Measurements from ENCODE around the gene NCAPG2. TPM values are rescaled to one million over a fixed set of nuclear protein-coding genes. Genes with fewer than 3 reads are reported as not detected.

NCAPG2 gene
- total and polyA plus RNA-seq, 2 of the 13 experiments (the other 11 are each of a cell fraction or from before 2014, with no cell fraction given), result 15.1 to 30.7 TPM

DNA sequence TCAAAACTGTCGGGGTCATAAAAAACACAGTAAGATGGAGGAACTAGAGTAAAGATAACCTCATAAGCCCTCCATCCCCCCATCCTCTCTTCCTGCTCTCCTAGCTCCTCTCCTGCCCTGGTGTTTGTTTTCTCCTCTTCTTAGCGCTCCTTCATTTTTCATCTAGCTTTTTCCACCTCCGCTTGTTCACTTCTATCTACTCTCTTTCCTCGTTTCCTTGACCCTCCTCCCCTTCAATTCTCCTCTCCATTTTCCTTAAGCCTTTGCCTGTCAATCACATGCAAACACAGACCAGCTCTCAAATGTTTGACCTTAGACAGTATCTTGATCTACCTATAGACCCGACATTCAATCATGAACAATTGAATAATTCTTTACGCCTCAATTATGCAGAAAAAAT lies 10.0 kb downstream of the NCAPG2 start (continued):
- TF ChIP-seq ZNF296 (CRISPR knock-in tag; conservative IDR thresholded peaks at IDR 0.05) (no peak), ZNF138 (CRISPR knock-in tag; IDR thresholded peaks at IDR 0.05; ENCODE audit: low read depth) (no peak), ZC3H4 (CRISPR knock-in tag; IDR thresholded peaks at IDR 0.05; ENCODE audit: borderline replicate concordance) (no peak)

DNA sequence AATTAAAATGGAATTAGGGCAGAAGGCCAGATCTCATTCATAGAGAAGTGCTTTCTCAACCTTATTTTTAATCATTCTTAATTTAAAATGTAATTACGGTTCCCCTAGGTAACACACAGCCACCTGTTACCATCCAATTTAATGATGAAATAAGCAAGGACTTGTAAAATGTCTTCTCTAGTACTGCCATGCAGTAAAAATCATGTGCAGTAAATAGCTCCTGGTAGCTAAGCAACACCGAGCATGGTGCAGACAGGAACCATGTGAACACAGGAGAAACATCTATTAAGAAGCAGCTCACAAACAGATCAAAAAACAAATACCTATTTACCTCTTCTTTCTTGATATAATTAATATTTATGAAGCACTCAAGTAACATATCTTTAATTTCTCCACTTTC lies 15.1 kb downstream of the NCAPG2 start:
- no peak overlapping the region for H3K27ac ChIP-seq (ENCODE audit: extremely low read length, insufficient read depth, low read length)
- CTCF ChIA-PET (ENCODE audit: low intra/inter-chr PET ratio, low total read pairs), result no interaction called here

More for the DNA sequence above, 15.1 kb downstream of the NCAPG2 start:
- POLR2A ChIA-PET, result no interaction called here
- intact Hi-C loops (cut with micrococcal nuclease; ENCODE audit: unreplicated experiment), result no loop called here
- H3K4me2 ChIP-seq (ENCODE audit: low read depth, low read length), result no peak overlapping the region
- FAIRE-seq (no peak), DNase-seq (ENCODE audit: low spot score) (no peak), ATAC-seq (no peak)
- H3K9ac ChIP-seq (ENCODE audit: insufficient read depth, low read depth, low read length), result no peak overlapping the region
- BruUV-seq (replicated peaks), result no TSS peak
- peaks cover 4% of the 10 kb centered on the region for H3K79me2 ChIP-seq (ENCODE audit: insufficient read depth, low read length)
- H3K27me3 ChIP-seq (ENCODE audit: control insufficient read depth in 1 of 2, insufficient read depth in 2 of 2, low read length in 2 of 2), result no peaks in the 10 kb centered on the region
- no peak overlapping the region for H3K4me3 ChIP-seq (replicated peaks in 1 of 3; ENCODE audit: insufficient read depth in 1 of 3, low read depth in 2 of 3, low read length in 3 of 3)
- no peak overlapping the region for H2AFZ ChIP-seq (ENCODE audit: low read length)
- H4K20me1 ChIP-seq (ENCODE audit: insufficient read depth, low read length), result no peaks in the 10 kb centered on the region
- H3K36me3 ChIP-seq (replicated peaks in 1 of 2; ENCODE audit: control insufficient read depth in 1 of 2, insufficient read depth in 2 of 2, low read length in 2 of 2), result peaks cover 13 to 59% of the 10 kb centered on the region in 2 experiments
- WGBS (ENCODE audit: low lambda C conversion rate), result 92% methylated on average over 2 of the region's 2 CpGs
- H3K4me1 ChIP-seq (ENCODE audit: insufficient read depth, low read length), result no peaks in the 10 kb centered on the region
- no peaks in the 10 kb centered on the region for H3K9me3 ChIP-seq (ENCODE audit: low read length)
- in situ Hi-C loops (cut with HindIII; ENCODE audit: extremely low pct_ligation_motif_present, low pct_unique_long_range_greater_than_20kb), result no loop called here
- TF ChIP-seq CREM (IDR thresholded peaks at IDR 0.05) (no peak), CREM (CRISPR knock-in tag; IDR thresholded peaks at IDR 0.05) (no peak), JUNB (CRISPR knock-in tag; IDR thresholded peaks at IDR 0.05; ENCODE audit: borderline replicate concordance) (no peak), ZNF83 (CRISPR knock-in tag; IDR thresholded peaks at IDR 0.05; ENCODE audit: borderline replicate concordance) (no peak), ZFP62 (CRISPR knock-in tag; IDR thresholded peaks at IDR 0.05) (no peak), ZNF543 (CRISPR knock-in tag; IDR thresholded peaks at IDR 0.05) (no peak), ZBTB8A (CRISPR knock-in tag; IDR thresholded peaks at IDR 0.05; ENCODE audit: borderline replicate concordance, low read depth) (no peak), ISL2 (CRISPR knock-in tag; IDR thresholded peaks at IDR 0.05) (no peak), KMT2B (CRISPR knock-in tag; IDR thresholded peaks at IDR 0.05) (no peak), KLF6 (CRISPR knock-in tag; IDR thresholded peaks at IDR 0.05) (no peak), BATF2 (CRISPR knock-in tag; IDR thresholded peaks at IDR 0.05) (no peak), GMEB1 (CRISPR knock-in tag; IDR thresholded peaks at IDR 0.05; ENCODE audit: borderline replicate concordance) (no peak), BORCS8-MEF2B (CRISPR knock-in tag; IDR thresholded peaks at IDR 0.05) (no peak), SKI (IDR thresholded peaks at IDR 0.05; ENCODE audit: partially characterized antibody) (no peak), MAZ (IDR thresholded peaks at IDR 0.05; ENCODE audit: borderline replicate concordance, low read depth, low read length) (no peak), MAZ (CRISPR knock-in tag; IDR thresholded peaks at IDR 0.05; ENCODE audit: low read depth) (no peak), FOXC1 (CRISPR knock-in tag; IDR thresholded peaks at IDR 0.05; ENCODE audit: borderline replicate concordance) (no peak), SUZ12 (IDR thresholded peaks at IDR 0.05; ENCODE audit: low read depth, low read length) (no peak)
- TF ChIP-seq, protein P1, sequence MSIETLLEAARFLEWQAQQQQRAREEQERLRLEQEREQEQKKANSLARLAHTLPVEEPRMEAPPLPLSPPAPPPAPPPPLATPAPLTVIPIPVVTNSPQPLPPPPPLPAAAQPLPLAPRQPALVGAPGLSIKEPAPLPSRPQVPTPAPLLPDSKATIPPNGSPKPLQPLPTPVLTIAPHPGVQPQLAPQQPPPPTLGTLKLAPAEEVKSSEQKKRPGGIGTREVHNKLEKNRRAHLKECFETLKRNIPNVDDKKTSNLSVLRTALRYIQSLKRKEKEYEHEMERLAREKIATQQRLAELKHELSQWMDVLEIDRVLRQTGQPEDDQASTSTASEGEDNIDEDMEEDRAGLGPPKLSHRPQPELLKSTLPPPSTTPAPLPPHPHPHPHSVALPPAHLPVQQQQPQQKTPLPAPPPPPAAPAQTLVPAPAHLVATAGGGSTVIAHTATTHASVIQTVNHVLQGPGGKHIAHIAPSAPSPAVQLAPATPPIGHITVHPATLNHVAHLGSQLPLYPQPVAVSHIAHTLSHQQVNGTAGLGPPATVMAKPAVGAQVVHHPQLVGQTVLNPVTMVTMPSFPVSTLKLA (IDR thresholded peaks at IDR 0.05), result no peak

Measured in HepG2 (cell line).